ENCODE measurements around the gene RECK.
"Not testable (repeated sequence)": the region's sequence is repeated elsewhere in the genome, so short reads cannot be mapped to it uniquely, and the experiment has no call there.

RECK gene

DNA sequence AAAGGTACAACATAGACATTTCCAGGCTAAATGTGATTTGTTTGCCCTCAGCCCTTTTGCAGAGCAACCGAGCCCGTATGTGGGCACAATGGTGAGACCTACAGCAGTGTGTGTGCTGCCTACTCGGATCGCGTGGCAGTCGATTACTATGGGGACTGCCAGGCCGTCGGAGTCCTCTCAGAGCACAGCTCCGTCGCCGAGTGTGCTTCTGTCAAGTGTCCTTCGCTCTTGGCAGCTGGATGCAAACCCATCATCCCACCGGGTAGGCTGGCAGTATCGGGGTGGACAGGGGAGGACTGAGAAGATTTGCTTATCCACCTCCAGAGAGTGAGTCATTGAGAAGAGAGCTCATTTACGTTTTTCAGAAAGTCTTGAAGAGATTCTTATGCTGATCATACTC is 82.0 kb downstream of the RECK start:
- DNase-seq: no peak

DNA sequence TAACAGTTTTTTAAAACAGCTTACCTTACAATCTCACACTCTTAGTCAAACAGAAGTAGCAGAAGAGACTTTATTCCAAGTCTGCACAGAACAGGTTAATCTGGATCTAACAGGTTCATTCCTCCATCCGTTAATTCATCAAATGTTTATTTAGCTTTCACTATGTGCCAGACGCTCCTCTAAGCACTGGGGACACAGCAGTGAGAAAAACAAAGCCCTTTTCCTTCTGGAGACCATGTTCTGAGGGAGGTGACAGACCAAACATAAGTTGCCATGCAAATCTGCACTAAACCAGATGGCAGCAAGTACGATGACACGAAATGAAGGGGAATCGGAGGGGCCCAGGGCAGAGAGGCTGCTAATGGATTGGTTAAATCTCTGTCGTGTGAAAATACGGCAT is 82.8 kb downstream of the RECK start:
- no peak for DNase-seq

DNA sequence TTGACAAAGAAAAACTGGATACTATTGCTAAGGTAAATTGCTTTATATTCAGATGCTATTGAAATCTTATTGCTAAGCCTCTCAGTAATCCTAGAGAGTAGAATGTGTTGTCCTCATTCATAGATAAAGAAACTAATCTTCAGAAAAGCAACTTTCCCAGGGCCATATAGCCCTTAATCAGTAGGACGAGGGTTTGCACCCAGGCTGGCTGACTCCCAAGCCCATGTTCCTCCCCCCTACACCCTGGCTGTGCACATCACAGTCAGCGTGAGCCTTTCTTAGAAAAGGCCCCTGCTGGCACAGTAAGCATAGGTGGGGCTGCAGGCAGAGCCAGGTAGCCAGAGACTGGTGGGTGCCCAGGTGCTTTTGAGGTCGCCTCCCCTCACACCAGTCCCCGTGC is 84.0 kb downstream of the RECK start:
- no peak for DNase-seq

DNA sequence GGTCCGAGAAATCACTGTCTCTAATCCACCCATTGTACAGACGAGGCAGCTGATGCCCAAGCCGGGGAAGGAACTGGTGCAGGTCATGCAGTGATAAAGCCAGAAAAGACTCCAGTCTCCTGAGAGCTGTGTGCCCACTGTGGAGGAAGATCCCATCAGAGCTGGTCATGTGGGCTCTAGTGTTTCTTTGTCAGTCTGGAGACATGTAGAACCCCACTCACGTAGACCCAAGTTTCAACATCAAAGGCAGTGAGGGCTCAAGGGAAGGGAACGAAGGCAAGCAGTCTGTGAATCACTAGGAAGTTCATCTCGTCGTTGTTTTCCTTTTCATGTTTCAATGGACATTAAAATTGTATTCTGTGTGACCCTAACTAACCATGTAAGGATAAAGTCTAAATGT is 85.3 kb downstream of the RECK start:
- DNase-seq: no peak

GRCh38 chr9:36123515-36123914 is 86.8 kb downstream of the RECK start:
- DNase-seq: no peak

- DNase-seq: no peak
These were observed 88.5 kb downstream of the RECK start for GRCh38 chr9:36125062-36125855.

DNA sequence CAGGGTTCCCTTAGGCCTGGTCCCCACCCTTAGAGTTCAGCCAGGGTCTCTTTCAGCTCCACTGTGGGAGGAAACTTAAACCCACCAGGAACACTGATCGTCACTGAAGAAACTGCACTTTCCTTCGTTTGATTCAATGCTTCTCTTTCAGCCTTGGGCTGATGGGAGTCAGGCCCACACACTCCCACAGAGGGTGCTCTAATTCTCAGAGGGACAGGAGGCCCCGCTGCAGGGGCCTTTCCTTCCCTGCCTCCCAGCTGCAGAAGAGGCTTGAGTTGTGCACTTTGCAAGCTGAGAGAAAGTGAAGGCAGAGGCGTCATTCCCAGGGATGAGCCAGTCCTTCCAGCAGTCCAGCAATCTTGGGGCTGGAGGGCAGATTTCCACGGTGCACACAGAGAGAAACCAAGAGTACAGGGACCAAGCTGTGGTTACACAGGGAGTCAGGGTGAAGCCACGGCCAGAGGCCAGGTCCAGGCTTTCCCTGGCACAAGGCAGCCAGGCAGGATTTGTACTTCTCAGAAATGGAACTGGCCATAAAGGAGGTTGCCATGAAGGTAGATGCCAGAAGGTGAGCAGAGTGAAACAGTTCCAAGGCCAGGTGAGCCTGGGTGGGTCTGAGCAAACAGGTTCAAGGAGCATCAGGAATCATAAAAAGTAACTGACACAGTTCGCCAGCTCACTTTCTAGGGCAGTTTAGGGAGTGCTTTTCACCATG is 89.5 kb downstream of the RECK start:
- DNase-seq: no peak

- no peak for DNase-seq
These were observed 91.0 kb downstream of the RECK start for GRCh38 chr9:36127652-36128244.

- DNase-seq: no peak
These were observed 91.6 kb downstream of the RECK start for GRCh38 chr9:36128349-36128748.

GRCh38 chr9:36129139-36129538 is 92.4 kb downstream of the RECK start:
- no peak for DNase-seq

DNA sequence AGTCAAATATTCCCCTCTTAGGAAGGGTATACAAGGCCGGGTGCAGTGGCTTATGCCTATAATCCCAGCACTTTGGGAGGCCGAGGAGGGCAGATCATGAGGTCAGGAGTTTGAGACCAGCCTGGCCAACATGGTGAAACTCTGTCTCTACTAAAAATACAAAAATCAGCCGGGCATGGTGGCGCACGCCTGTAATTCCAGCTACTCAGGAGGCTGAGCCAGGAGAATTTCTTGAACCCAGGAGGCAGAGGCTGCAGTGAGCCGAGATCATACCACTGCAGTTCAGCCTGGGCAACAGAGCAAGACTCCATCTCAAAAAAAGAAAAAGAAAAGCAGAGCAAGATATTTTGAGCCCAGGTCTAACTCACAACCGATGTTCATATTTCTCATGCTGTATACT is 95.0 kb downstream of the RECK start:
- DNase-seq: not testable (repeated sequence)

GRCh38 chr9:36132086-36132485 is 95.4 kb downstream of the RECK start:
- no peak for DNase-seq

- DNase-seq: no peak
These were observed 98.2 kb downstream of the RECK start for GRCh38 chr9:36134761-36135505.

GRCh38 chr9:36135741-36136271 is 99.1 kb downstream of the RECK start:
- DNase-seq: peak; percentile 28

- DNase-seq: peak; percentile 78
These were observed 99.7 kb downstream of the RECK start, which contains the start of gene GLIPR2 for GRCh38 chr9:36136272-36136893. Gene GLIPR2, plus strand, starts transcription at chr9:36136733. Its CDS starts 46 bp downstream, at chr9:36136779.

- DNase-seq: peak; percentile 63
These were observed 100.2 kb downstream of the RECK start for GRCh38 chr9:36136894-36137391.

GRCh38 chr9:36137392-36138004 is 100.8 kb downstream of the RECK start:
- DNase-seq: no peak

DNA sequence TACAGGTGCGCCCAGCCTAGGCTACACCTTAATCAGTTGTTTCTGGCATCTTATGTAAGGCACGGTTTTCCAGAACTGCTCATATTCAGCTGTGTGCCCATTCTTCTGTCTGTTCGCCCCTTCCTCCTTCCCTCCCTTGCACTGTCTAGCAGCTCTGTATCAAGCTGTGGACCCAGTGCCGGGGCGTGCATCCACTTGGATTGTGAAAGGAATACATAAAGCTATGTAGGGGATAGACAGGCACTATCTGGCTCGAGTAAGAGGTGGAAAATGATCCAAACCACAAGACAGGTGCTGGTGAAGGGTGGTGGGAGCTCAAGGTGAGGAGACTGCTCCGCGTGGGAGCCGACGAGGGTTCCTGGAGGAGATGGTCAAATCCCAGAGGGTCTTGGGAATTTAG is 101.8 kb downstream of the RECK start:
- no peak for DNase-seq

- DNase-seq: no peak
These were observed 102.2 kb downstream of the RECK start for GRCh38 chr9:36138901-36139300.

- DNase-seq: no peak
These were observed 103.7 kb downstream of the RECK start for GRCh38 chr9:36140086-36141084.
